ENCODE measurements around the gene CD300A. TPM values are rescaled to one million over a fixed set of nuclear protein-coding genes. Genes with fewer than 3 reads are reported as not detected.

CD300A gene
- polyA plus RNA-seq, 1 experiment = not detected

DNA sequence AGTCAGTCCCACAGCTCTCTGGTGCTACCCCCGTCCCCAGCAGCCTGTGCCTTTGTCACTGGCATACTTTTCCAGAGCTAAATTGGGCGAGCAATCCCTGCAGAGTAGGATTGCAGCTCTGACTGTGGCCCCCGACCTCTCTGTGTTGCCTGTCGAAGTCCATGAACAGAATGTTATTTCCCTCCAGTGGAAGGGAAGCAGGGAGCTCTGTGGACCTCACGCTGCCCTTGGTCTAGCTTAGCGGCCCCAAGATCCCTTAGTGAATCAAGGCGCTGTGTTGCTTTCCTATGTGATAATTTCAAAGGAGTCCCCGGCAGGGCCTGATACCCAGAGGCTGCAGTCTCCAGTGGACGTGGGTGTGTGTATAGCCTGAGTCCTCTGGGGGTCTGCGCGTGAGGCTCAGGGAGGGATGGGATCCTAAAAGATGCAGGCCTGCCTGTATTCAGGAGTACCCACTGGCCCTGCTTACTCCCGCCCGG is 15.5 kb upstream of the CD300A start:
- DNase-seq (ENCODE audit: low read depth, low spot score) = no peak
- Histone ChIP-seq H3K27me3 (ENCODE audit: control insufficient read depth, insufficient read depth, low read length) (no peaks in the 10 kb centered on the region), H3K9me3 (ENCODE audit: control insufficient read depth, insufficient read depth, low read length) (peaks cover 3% of the 10 kb centered on the region; the same call in 1 of the 2 replicates), H3K4me3 (ENCODE audit: low read depth, low read length) (no peak overlapping the region), H3K27ac (ENCODE audit: low read depth, low read length) (no peak overlapping the region)
- TF ChIP-seq, protein P1, sequence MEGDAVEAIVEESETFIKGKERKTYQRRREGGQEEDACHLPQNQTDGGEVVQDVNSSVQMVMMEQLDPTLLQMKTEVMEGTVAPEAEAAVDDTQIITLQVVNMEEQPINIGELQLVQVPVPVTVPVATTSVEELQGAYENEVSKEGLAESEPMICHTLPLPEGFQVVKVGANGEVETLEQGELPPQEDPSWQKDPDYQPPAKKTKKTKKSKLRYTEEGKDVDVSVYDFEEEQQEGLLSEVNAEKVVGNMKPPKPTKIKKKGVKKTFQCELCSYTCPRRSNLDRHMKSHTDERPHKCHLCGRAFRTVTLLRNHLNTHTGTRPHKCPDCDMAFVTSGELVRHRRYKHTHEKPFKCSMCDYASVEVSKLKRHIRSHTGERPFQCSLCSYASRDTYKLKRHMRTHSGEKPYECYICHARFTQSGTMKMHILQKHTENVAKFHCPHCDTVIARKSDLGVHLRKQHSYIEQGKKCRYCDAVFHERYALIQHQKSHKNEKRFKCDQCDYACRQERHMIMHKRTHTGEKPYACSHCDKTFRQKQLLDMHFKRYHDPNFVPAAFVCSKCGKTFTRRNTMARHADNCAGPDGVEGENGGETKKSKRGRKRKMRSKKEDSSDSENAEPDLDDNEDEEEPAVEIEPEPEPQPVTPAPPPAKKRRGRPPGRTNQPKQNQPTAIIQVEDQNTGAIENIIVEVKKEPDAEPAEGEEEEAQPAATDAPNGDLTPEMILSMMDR (IDR thresholded peaks at IDR 0.05; ENCODE audit: low read depth, low read length) = no peak
- CTCF ChIA-PET = interaction anchor here (2.6 kb wide), 1 partner anchor 83 kb away, joined by 7 read pairs; no protein-coding TSS in a partner anchor
- POLR2A ChIA-PET = no interaction called here

DNA sequence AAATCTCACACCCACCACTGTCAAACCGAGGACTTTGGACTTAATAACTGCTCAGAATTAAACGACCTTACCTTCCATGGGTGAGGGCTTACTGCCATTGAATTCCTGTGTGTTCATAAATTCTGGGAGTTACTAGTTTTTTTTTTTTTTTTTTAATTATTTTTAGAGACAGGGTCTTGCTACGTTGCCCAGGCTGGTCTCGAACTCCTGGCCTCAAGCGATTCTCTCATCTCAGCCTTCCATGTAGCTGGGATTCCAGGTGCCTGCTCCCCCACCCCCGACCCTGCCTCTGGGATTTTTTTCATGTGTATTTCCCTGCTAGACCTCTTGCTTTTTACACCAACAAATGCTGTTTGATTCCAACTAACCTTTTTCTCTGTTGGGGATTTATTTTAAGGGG is 14.9 kb upstream of the CD300A start:
- ChIA-PET POLR2A (no interaction called here), CTCF (interaction anchor here (2.6 kb wide), 1 partner anchor 83 kb away, joined by 7 read pairs; no protein-coding TSS in a partner anchor)
- TF ChIP-seq, protein P1 (IDR thresholded peaks at IDR 0.05; ENCODE audit: low read depth, low read length) = no peak
- no peak overlapping the region for H3K4me3 ChIP-seq (ENCODE audit: low read depth, low read length)
- no peak for DNase-seq (ENCODE audit: low read depth, low spot score)
- H3K27me3 ChIP-seq (ENCODE audit: control insufficient read depth, insufficient read depth, low read length) = no peaks in the 10 kb centered on the region
- peaks cover 3% of the 10 kb centered on the region; the same call in 1 of the 2 replicates for H3K9me3 ChIP-seq (ENCODE audit: control insufficient read depth, insufficient read depth, low read length)
- no peak overlapping the region for H3K27ac ChIP-seq (ENCODE audit: low read depth, low read length)

DNA sequence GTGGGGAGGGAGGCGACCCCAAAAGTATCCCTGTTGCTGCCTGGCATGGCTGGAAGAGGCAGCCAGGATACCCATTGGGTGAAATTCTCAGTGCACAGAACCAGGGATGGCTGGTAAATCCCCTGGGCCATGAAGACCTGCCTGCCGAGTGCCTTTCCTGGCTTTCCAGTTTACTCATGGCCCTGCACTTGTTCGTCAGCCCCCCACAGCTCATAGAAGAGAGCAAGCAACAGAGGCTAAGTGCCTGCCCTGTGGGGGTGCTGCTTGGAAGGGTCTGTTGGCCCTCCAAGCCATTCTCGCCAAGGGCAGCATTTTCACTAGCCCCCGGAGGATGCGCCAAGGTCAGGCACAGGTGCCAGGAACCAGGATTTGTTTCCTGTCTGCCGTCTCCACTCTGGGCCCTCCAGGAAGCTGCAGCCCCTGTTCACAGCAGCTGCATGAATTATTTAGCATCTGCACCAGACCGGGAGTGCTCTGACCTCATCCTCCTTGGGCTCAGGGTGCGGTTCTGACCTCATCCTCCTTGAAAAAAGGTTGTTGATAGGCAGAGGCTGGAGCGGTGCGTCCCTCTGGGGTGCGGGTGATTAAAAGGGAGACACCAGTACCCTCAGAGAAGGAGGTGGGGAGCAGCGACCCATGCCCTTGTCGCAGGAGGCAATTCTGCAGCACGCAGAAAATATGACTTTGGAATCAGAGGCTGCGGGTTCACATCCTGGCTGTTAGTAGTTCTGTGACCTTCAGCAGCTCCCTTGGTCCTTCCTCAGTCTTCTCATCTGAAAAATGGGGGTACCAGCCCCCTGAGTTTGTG is 14.2 kb upstream of the CD300A start:
- TF ChIP-seq, protein P1 (IDR thresholded peaks at IDR 0.05; ENCODE audit: low read depth, low read length) = no peak
- H3K4me3 ChIP-seq (ENCODE audit: low read depth, low read length) = no peak overlapping the region
- POLR2A ChIA-PET = no interaction called here

DNA sequence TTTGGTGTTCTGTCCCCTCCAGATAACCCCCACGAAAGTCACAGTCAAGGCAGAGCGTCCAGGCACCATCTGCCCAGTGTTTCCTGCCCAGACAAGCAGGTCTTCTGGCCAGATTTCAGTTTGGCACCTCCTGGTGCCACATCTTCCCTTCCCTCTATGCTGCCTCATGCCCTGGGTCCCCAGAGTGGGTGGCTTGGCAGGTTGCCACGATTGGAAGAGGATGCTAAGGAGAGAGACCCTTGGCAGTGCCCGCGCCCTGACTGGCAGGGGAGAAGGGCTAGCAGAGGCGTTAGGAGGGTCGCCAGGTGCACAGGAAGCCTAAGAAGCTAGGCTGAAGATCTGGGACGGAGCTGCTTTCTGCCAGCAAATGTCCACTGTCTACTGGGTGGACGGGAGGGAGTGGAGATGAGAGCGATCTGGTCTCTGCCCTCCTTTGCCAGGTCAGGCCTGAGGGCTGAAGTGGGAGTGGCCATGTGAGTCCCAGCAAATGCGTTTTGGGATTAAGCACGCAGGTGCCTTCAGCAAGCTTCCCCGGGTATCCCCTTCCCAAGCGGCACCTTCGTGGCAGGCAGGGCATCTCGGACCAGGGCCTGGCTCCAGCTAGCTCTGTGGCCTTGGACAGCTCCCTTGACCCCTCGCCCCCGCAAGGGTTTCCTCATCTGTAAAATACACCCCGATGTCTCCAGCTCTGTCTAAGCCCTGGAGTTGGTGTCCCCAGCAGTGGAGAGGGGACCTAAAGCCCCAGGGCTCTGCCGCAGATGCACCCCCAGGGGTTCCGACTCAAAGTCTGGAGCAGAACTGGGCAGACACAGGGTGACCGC is 13.4 kb upstream of the CD300A start:
- TF ChIP-seq, protein P1 (IDR thresholded peaks at IDR 0.05; ENCODE audit: low read depth, low read length) = no peak
- Histone ChIP-seq H3K27me3 (ENCODE audit: control insufficient read depth, insufficient read depth, low read length) (no peaks in the 10 kb centered on the region), H3K9me3 (ENCODE audit: control insufficient read depth, insufficient read depth, low read length) (peaks cover 3% of the 10 kb centered on the region; the same call in 1 of the 2 replicates), H3K4me3 (ENCODE audit: low read depth, low read length) (no peak overlapping the region), H3K27ac (ENCODE audit: low read depth, low read length) (no peak overlapping the region)
- ChIA-PET CTCF (interaction anchor here (0.6 to 6.1 kb wide), 3 partner anchors 74 to 85 kb away, joined by 3 to 94 read pairs (median 7); no protein-coding TSS in a partner anchor), POLR2A (no interaction called here)
- DNase-seq (ENCODE audit: low read depth, low spot score) = no peak

More for the DNA sequence above, 14.2 kb upstream of the CD300A start:
- Histone ChIP-seq H3K9me3 (ENCODE audit: control insufficient read depth, insufficient read depth, low read length) (peaks cover 3% of the 10 kb centered on the region; the same call in 1 of the 2 replicates), H3K27me3 (ENCODE audit: control insufficient read depth, insufficient read depth, low read length) (no peaks in the 10 kb centered on the region), H3K27ac (ENCODE audit: low read depth, low read length) (no peak overlapping the region)
- DNase-seq (ENCODE audit: low read depth, low spot score) = no peak
- CTCF ChIA-PET = interaction anchor here (2.6 kb wide), 1 partner anchor 84 kb away, joined by 7 read pairs; no protein-coding TSS in a partner anchor
